ENCODE measurements around the gene ZMAT5.

ZMAT5 gene, protein sequence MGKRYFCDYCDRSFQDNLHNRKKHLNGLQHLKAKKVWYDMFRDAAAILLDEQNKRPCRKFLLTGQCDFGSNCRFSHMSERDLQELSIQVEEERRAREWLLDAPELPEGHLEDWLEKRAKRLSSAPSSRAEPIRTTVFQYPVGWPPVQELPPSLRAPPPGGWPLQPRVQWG

DNA sequence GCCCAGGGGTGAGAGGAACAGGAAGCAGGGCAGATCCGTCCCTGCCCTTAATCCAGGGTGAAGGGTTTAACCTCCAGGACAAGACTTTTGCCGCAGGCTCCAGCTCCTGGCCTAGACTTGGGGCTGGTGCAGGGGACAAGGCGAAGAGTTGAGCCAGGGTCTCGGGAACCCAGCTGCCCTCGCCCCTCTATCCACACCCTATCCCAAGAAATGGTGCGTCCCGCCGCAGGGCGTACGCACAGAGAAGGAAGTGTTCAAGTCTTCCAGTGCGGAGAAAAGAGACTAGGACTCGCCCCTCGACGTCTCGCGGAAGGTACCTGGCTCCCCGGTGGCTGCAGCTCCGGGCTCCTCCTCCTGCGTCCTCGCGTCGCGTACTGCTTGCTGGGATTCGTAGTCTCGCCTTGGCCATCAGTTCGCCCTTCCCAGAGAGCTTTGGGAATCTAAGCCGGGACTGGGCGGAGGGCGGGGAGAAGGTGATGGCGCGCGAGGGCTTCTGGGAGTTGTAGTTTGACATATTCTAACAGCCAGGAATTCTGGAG lies at the start of gene ZMAT5:
Gene ZMAT5 (minus strand): TSS at position 376 of the 539 bp plus-strand sequence. CDS start 18,463 bp downstream, outside the sequence.
- DNase-seq: peak; percentile 94

DNA sequence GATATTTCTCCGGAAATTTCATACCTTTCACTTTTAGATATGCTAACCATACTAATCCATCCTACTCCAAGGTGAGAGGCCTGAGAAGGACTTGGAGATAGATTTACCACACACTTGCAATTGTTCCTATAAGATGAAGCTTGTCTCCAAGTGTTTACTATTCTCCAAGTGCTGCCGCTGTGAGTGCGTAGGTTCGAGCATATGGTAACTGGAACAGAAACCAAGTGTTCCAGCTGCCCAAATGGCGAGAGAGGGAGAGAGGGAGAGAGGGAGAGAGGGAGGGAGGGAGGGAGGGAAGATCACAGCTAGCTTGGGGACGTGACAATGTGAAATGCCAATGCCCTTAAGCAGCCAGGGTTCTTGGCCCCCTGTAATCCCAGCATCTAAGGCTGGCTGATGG lies 49.7 kb upstream of the ZMAT5 start:
- DNase-seq: no peak

DNA sequence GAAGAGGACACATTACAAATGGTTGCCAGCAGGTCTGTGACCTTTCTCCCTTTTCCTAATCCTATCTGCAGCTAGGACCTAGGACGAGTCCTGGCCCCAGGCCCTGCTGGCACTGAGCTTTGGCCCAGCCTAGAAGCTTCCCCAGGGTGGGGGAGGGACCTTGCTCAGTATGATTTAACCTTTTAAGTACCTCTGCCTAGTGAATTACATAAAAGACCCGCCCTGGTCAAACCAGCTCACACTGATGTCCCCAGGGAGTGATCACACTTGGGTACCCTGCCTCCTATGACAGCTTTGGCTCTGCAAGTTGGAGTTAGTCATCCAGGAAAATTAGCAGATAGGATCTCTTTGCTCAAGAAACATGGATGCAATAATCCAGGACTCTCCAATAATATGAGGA lies 49.3 kb upstream of the ZMAT5 start:
- no peak for DNase-seq

DNA sequence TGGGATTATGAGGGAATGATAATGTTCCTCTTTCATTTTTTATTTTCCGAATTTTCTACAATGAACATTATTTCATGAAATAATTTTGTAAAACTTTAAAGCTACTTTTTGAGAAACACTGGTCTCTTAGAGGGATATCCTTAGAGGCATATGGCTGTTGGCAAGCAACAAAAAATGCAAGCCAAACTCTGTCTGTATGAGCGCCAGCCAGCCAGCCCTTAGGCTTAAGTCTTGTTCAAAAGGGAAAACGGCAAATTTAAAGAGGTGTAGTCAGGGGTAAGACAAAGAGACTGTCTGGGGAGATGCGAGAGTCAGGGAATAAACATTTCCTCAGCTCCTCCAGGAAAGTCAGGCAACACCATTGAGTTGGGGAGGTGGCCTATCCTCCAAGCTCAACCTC lies 48.8 kb upstream of the ZMAT5 start:
- no peak for DNase-seq

DNA sequence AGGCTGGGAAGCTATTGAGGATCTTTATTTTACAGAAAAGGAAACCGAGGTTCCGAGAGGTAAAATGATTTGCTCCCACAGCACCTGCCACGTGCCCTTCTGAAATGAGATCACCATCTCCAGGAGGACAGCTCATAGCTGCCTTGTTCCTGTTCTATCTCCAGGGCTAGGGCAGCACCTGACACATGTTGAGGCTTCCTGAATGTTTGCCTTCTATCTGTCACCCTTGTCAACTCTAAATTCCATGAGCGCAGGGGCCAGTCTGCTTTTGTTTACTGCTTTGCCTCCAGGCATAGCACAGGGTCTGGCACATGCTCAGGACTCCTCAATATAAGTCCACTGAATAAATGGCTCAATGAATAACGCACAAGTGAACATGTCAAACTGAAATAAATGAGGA lies 47.2 kb upstream of the ZMAT5 start:
- DNase-seq: no peak

DNA sequence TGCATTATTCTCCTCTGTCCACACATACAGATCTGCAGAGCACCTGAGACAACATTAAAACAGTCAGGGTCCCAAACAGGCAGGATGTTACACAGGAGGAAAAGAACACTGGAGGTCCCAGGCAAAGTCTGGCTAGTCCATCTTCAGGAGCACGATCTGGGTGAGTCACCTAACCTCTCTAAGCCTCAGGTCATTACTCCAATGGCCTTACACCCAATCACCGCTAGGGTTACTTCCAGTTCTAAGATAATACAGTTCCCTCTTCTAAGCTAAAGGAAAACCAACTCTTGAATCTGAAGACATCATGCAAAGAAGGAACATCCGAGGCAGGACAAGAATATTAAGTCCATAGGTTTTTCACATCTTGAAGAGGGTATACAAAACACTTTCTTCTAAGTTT lies 46.8 kb upstream of the ZMAT5 start:
- no peak for DNase-seq

DNA sequence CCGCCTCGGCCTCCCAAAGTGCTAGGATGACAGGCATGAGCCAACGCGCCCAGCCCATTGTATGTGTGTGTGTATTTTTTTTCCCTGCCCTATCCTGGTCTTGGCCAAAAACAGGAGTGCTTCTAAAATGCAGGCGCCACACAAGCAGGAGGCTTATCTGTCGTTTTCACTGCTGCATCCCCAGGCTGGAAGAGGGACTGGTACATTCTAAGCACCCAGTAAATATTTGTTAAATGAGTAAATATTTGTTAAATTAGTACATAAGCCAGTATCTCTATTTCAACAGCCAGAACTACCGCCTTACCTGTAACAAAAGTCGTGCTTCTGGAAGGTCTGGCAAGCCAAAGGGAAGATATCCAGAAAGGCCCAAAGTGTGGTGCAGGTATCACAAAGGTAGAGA lies 46.3 kb upstream of the ZMAT5 start:
- no peak for DNase-seq

DNA sequence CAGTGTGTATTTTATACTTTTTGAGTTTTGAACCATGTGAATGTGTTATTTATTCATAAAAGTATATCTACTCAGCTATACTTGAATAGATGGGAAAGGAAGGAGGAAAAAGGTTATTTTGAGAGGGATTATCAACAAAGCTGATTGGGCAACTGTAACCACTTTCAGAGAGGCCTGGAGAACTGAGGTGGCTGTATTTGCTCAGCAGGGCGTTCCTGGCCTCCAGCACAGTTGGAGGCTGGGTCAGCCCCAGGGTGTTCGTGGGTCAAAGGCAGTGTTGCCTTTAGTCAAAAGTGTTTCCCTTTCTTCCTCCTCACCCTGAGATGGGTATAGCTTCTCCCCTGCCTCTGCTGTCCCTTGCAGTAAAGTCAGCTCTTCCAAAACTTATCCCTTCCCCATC lies 44.6 kb upstream of the ZMAT5 start:
- no peak for DNase-seq

DNA sequence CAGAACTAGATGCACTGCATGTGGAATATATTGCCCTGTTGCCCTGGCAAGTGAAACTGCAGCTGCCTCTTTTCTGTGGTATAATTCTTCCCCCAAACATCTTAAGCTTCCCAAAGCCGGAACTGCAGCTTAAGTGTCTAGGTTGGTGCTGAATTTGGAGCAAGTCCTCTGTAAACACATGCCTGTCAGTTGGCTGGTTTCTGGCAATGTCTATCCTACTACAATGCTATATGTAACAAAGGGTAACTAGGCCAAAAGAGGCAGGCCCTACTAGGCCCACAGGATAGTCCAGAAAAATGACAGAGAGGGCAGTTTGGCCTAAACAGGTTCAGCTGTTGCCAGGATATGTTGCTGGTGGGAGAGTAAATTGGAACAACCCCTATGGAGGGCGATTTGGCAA lies 43.4 kb upstream of the ZMAT5 start:
- DNase-seq: no peak

DNA sequence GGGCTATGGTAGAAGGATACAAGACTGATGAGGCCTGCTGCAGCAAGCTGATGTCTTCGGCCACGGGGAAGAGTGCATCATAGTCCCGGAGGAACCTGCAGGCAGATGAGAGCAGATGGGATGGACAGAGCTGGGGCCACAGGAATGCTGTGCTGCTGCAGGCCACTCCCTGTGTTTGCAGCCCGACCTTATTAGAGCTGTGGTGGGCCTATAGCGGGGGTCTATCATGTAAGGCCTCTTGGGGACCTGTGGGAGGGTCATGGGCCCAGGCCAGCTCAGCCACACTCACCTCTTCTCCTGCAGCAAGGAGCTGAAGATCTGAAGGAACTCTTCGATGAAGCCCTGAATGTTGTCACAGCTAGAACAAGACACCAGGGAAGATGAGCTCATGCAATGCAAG lies 39.4 kb upstream of the ZMAT5 start:
- DNase-seq: no peak

DNA sequence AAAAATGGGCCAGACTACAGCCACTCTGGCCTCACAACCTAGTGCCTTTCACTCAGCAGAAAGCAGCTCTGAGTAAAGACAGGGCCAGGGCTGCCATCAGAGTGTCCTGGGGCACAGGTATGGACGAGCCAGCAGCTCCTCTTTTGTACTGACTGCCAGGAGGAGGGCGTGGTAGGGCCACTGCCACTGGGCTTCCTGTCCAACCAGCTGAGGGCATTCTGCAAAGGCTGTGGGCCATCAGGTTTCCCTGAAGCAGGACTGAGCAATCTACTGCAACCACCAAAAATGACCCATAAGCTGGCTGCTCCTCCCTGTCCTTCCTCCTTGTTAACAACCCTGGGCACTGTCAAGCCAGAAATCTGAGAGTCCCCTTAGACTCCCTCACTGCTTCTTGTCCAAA lies 38.2 kb upstream of the ZMAT5 start:
- DNase-seq: no peak

DNA sequence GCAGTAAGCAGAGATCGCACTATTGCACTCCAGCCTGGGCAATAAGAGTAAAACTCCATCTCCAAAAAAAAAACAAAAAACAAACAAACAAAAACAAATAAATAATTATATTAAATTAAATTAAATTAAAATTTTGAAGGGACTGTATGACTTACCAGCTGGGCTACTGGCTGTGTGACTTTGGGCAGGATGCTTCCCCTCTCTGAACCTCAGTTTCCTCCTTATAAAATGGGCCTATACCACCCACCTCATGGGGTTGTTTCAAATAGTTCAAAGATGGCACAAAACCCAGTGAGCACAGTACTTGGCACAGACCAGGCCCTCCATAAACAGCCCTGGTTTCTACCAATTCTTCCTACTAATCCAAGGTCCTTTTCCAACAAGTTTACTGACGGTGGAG lies 36.4 kb upstream of the ZMAT5 start:
- no peak for DNase-seq

DNA sequence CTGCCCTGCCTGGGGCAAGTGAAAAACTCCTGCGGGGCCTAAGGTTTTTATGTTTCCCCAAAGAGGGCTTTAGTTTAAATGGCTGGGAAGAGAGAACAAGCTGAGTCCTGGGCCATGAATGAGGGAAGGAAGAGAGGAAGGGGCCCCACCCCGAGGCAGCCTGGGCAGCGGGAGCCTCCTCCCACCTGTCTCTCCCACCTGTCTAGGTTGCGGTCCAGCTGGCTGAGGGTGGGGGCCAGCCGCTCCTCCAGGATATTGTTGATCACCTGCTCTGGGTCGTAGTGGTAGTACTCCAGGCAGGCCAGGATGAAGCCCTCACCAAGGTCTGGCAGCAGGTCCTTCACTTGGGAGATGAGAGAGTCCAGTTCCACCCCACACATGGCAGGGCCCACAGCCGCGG lies 35.0 kb upstream of the ZMAT5 start:
- no peak for DNase-seq

DNA sequence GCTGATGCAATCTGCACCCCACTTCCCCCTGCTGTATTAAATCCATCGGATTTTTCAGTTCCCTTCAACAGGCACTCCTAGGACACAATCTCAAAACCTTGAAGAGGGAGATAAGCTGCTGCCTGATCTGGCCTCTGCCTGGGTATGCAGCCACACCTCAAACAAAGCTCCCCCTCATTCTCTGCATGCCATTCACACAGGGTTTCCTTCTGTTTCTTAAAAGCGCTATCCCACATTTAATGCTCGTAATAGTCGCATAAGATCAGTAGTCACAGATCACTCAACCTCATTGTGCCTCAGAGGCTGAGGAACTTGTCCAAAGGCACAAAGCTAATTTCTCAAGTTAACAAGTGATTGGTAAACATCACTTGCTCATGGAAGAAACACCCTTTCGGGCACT lies 34.3 kb upstream of the ZMAT5 start:
- DNase-seq: no peak

DNA sequence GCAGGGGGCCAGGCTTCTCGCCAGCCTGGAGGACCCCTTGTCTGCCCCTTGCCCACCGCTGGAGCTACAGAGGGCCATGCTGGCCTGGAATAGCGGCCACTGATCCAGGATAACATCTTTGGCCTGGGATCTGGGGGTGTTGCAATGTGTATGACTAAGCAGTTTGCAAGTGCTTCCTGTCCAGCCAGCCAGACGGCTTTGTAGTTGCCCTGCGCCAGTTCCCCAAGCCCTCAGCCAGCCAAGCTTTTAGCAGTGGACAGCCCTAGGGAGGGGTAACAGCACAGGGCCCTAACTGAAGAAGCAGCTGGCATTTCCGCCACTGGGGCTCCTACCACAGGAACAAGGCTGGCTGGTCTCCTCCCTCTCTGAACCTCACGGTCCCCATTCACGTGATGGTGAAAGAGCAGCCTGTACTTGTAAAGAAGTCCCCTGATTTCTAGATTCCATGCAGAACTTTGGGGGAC lies 32.4 kb upstream of the ZMAT5 start:
- no peak for DNase-seq

DNA sequence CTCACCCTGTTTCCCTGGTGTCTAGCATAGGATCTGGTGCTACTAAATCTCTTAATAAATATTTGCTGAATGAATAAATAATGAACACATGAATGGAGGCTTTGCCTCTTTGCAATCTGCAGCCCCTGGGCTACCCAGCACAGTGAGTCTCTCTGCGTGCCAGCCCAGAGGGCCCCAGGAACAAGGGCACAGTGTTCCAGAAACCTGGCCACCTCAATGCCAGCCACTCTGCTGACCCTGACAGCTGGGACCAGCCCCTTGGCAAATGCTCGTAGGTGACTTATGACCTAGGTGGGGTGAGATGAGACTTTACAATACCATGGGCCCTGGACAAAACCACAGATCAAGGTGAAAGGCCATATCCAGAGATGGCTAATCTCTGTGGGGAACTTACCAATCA lies 32.0 kb upstream of the ZMAT5 start:
- DNase-seq: no peak

DNA sequence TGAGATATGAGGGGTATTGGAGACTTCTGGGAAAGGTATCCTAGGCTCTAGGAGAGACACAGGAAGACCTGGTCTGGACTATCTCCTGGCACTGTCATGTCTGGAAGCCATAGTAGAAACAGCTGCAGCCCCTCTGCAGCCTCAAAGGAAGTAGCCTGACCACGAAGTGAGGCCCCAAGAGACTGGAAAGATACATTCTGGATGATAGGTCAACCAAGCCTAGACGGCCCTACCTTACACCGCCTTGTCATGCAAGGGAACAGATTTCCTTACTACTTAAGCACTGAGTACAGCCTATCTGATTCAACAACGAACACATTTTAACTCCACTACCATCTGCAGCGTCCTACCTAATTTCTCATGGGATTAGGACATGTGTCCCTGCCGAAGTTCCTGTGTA lies 31.5 kb upstream of the ZMAT5 start:
- DNase-seq: no peak

DNA sequence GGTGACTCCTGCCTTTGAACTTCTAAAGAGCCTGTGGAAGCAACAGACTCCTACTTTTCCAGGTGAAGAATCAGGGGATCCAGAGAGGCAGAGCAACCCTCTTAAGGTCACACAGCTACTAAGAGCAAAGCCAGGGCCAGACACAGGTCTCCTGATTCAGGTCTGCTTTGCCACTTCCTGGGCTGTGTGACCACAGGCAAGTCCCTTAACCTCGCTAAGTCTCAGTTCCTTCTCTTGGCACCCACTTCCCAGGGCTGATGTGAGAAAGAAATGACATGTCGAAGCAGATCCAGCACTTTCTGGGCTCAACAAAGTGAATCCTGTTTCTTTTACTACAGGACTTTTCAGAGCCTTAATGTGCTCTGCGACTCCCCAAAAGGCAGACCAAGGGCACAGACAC lies 30.5 kb upstream of the ZMAT5 start:
- no peak for DNase-seq

DNA sequence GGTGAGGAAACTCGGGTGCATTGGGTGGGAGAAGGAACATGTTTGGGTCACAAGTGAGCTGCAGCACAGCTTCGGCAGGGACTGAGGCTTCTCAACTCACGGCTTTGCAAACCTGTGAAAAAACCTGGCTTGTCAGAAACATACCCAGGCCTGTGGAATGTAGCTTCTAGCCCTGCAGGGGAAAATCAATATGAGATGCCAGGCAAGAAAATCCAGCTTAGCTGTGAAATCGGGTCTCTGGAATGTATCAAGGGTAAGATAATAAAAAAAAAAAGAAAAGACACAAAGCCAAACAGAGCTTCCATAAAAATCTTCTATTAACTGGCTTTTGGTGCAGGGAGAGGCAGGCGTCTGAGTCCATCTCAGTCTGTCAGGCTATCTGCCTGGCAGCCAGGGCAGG lies 28.9 kb upstream of the ZMAT5 start:
- no peak for DNase-seq

DNA sequence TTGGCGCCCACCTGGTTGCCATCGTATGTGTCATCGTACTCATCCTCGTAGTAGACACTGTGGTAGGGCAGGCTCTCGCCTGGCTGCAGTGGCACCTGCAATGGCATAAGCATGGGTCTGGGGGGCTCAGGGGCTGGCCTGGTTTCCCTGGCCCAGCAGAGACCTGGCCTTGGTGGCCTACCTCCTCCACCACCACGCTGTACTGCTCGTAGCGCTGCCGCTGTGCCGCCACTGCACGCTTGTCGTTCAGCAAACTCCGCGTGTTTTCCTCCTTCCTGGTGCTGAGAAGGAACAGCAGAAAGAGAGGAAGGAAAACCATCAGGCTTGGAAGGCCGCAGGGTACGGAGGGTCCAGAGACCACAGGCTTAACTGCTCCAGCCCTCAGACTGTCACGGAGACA lies 26.6 kb upstream of the ZMAT5 start:
- no peak for DNase-seq

DNA sequence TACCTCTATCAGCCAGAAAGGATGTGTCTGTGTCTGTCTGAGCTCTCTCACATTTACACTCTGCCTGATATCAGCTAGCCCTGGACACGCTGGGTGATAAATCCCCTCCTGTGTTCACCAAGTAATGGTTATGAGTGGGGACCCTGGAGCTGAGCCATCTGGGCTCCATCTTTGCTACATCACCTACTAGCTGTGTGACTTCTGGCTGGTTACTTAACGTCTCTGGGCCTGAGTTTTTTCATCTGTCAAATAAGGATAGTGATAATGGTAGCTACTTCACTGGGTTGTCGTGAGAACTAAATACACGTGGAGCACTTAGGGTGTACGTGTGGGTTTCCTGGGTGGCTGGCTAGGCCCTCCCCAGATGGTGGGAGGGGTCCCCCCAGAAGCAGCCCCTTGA lies 23.3 kb upstream of the ZMAT5 start:
- no peak for DNase-seq

DNA sequence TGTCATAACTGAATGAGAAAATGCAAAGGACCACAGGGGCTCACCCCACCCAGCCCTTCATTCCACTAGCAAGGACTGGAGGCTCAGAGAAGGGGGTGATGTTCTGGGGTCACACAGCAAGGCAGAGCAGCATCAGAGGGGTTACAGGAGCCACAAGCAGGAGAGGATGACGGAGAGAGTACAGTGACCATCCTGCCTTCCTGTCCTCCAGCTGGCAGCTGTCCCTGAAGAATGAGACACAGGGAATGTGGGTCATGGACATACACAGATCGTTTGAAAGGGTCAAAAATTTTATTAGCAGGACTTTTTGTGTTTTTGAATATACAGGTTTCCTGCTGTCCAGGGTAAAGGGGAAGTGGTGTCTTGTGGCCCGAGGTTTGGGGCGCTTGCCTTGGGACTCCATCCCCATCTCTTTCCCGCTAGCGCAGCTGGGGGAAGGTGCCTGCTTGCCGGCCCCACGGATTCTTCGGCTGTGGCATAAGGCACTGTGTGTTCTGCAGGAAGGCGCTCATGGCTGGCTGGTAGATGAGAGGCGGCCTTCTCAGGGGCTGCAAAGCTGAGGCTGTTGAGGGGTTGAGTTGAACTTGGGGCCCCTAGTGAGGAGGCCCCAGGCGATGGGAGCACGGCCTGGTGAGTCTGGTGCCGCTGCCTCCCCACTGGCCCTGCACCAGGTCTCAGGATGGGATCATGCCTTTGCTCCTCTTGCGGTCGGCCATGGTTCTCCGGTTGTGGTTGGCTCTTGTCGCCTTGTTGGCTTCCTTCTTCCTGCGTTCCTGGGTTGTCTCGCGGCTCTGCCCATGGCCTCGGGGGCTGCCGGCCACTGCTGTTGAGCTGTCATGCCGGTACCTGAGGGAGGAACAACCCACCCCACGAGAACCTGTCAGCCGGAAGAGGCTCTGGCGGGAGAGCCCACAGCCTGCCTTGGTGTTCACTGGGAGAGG lies 21.8 kb upstream of the ZMAT5 start:
- no peak for DNase-seq

DNA sequence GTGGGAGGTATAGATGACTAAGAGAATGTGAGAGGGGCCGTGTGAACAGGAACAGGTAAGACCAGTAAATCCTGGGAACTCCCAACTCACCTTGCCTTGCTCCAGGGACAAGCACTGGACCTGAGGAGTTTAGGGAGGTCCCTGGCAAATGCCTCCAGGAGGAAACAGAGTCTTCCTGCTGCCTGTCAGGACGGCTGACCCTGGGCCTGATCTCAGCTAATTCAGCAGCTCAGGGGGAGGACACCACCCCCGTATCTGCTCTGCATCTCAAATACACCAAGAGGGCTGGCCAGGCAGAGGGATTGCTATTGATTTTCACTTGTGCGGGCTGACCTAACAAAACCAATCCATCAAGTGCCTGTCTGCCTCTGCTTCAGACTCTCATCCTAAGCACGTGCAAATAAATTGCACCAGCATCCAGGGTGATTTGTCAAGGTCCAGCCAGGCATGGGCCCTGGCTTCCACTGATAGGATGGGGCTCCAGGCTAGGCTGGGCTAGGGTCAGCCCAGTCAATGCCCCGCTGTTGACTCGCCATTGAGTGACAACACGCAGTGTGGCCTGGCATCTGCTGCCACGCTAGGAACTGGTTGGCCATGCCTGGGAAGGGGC lies 20.7 kb upstream of the ZMAT5 start:
- no peak for DNase-seq

DNA sequence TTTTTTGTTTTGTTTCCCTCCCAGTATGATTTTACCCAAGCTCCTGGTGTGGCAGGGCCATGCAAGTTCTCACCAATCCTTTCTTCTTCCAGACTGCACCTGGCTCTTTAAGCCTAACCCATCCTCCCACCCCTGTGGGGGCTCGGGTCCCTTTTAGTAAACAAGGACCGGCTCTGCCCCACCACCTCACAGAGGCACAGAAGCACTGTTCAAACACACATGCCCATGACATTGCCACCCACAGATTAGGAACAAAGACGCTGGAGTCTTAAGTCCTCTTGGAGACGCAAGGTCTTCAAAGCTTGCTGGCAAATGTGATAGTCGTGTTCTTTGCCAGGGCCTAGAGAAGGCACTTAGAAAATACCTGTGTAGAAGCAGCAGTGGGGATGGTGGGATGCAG lies 19.2 kb upstream of the ZMAT5 start:
- no peak for DNase-seq

Data from SIG-M5 (cell line).